Thoracic aorta (tissue), 2 donors: ENCODE measurements around the gene UGGT2. TPM values are rescaled to one million over a fixed set of nuclear protein-coding genes. Genes with fewer than 3 reads are reported as not detected.
"Not testable (repeated sequence)": the region's sequence is repeated elsewhere in the genome, so short reads cannot be mapped to it uniquely, and the experiment has no call there.

ENCODE experiments used
- ATAC-seq: fragments of 150-250 bp; one replicate; pipeline ENCODE4 v1.8.0; 2017; ENCODE audit warnings: low read depth; ENCODE audit not compliant: insufficient number of reproducible peaks, low FRiP score
- DNase-seq: peaks from one replicate; pipeline ENCODE4 v3.0.0-alpha.2; 2020; ENCODE audit warnings: low spot score
- H3K27ac ChIP-seq, 2 donors: fragments of 200-600 bp; sonication (generic); 1 replicate in 1 of 2; 2 replicates in 1 of 2; pipeline ENCODE4 v1.5.1; 2016; ENCODE audit warnings: mild to moderate bottlenecking in 2 of 2, moderate library complexity in 2 of 2
- H3K27me3 ChIP-seq: fragments of 200-600 bp; sonication (generic); replicated peaks from 2 replicates; pipeline ENCODE4 v1.6.0; 2016; ENCODE audit warnings: mild to moderate bottlenecking; ENCODE audit not compliant: insufficient read depth
- H3K36me3 ChIP-seq: fragments of 200-600 bp; sonication (generic); one replicate; pipeline ENCODE4 v1.5.1; 2016
- H3K4me1 ChIP-seq, 2 donors: fragments of 200-600 bp; sonication (generic); 1 replicate in 1 of 2; 2 replicates in 1 of 2; pipeline versions ENCODE4 v1.5.1 to v1.6.0; 2016; ENCODE audit warnings: low read depth in 2 of 2, mild to moderate bottlenecking in 1 of 2; ENCODE audit not compliant: control insufficient read depth in 1 of 2
- H3K4me3 ChIP-seq: fragments of 200-600 bp; sonication (generic); 2 replicates; pipeline ENCODE4 v1.5.1; 2016; ENCODE audit warnings: mild to moderate bottlenecking
- H3K9me3 ChIP-seq: fragments of 200-600 bp; sonication (generic); 2 replicates; pipeline ENCODE4 v1.5.1; 2016
- total RNA-seq, 2 donors: library from RNA; depleted of rRNA; stranded (reverse); fragments of >200 nt; gene quantifications; one replicate each; pipeline versions ENCODE4 v1.1.0 to v1.2.3, GENCODE V29; 2016
- TF ChIP-seq, protein P1 (sequence below): fragments of 200-600 bp; sonication (generic); IDR thresholded peaks from one replicate; pipeline ENCODE4 v1.5.1; 2019; ENCODE audit warnings: antibody characterized with exemption

UGGT2 gene
- total RNA-seq, 2 donors from 2014 or later, result 80.8 to 116 TPM

- Histone ChIP-seq H3K27ac (no peak overlapping the region), H3K4me3 (no peak overlapping the region), H3K36me3 (peaks cover 11% of the 10 kb centered on the region), H3K4me1 (no peaks in the 10 kb centered on the region), H3K27me3 (no peaks in the 10 kb centered on the region), H3K9me3 (no peaks in the 10 kb centered on the region)
- DNase-seq, result no peak
- TF ChIP-seq, protein P1, sequence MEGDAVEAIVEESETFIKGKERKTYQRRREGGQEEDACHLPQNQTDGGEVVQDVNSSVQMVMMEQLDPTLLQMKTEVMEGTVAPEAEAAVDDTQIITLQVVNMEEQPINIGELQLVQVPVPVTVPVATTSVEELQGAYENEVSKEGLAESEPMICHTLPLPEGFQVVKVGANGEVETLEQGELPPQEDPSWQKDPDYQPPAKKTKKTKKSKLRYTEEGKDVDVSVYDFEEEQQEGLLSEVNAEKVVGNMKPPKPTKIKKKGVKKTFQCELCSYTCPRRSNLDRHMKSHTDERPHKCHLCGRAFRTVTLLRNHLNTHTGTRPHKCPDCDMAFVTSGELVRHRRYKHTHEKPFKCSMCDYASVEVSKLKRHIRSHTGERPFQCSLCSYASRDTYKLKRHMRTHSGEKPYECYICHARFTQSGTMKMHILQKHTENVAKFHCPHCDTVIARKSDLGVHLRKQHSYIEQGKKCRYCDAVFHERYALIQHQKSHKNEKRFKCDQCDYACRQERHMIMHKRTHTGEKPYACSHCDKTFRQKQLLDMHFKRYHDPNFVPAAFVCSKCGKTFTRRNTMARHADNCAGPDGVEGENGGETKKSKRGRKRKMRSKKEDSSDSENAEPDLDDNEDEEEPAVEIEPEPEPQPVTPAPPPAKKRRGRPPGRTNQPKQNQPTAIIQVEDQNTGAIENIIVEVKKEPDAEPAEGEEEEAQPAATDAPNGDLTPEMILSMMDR, result no peak
- no peak for ATAC-seq
Measured at GRCh38 chr13:95870421-95870820, 182.8 kb downstream of the UGGT2 start.

DNA sequence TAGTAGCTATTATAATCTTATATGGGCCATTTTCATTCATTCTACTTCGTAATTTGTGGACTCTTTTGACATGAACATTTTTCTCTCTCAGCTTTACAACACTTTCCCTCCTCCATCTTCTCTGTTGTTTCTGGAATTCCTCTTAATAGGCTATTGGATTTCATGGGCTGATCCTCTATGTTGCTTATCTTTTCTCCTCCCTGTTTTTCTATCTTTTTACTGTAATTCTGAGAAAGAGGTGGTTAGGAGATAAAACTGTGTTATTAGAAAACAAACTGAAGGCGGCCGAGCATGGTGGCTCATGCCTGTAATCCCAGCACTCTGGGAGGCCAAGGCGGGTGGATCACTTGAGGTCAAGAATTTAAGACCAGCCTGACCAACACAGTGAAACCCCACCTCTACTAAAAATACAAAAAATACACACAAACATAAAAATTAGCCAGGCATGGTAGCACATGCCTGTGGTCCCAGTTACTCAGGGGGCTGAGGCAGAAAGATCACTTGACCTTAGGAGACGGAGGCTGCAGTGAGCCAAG is 188.1 kb downstream of the UGGT2 start:
- Histone ChIP-seq H3K36me3 (peaks cover 4% of the 10 kb centered on the region), H3K27me3 (no peaks in the 10 kb centered on the region), H3K4me3 (no peak overlapping the region), H3K9me3 (no peaks in the 10 kb centered on the region), H3K4me1 (no peaks in the 10 kb centered on the region), H3K27ac (no peak overlapping the region)
- ATAC-seq, result no peak
- TF ChIP-seq, protein P1, result no peak
- no peak for DNase-seq

- H3K9me3 ChIP-seq, result no peaks in the 10 kb centered on the region
- peaks cover 4% of the 10 kb centered on the region for H3K36me3 ChIP-seq
- ATAC-seq (no peak), DNase-seq (no peak)
- no peak overlapping the region for H3K27ac ChIP-seq
- H3K4me3 ChIP-seq, result no peak overlapping the region
- TF ChIP-seq, protein P1, result no peak
- peaks cover 0 to 4% of the 10 kb centered on the region in 2 donors for H3K4me1 ChIP-seq
- no peaks in the 10 kb centered on the region for H3K27me3 ChIP-seq
Measured at GRCh38 chr13:95862408-95862807, 190.8 kb downstream of the UGGT2 start.

DNA sequence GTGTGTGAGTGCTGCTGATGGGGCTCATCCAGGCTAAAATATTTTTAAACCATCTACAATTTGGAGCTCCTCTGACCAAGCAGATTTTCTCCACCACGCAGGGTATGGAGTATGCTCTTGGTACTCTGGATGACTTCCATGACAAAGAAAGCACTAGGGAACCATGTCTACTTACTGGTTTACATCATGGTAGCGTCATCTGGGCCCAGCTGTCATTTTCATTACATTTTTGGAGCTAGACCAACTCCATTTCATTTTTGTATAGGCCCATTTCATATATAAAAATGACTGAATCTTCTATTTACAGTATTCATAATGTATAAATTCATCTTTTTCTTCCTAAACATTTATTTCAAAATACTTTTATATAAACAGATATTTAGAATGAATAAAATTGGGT is 191.9 kb downstream of the UGGT2 start:
- no peaks in the 10 kb centered on the region for H3K9me3 ChIP-seq
- no peak overlapping the region for H3K4me3 ChIP-seq

GRCh38 chr13:95858286-95859075 is 194.7 kb downstream of the UGGT2 start:
- no peaks in the 10 kb centered on the region for H3K9me3 ChIP-seq
- H3K27ac ChIP-seq, result no peak overlapping the region
- H3K36me3 ChIP-seq, result peaks cover 5% of the 10 kb centered on the region
- no peaks in the 10 kb centered on the region for H3K27me3 ChIP-seq
- ATAC-seq (no peak), DNase-seq (no peak)
- TF ChIP-seq, protein P1, result no peak
- no peak overlapping the region for H3K4me3 ChIP-seq
- peaks cover 0 to 4% of the 10 kb centered on the region in 2 donors for H3K4me1 ChIP-seq

More for the DNA sequence above, 191.9 kb downstream of the UGGT2 start:
- DNase-seq (no peak), ATAC-seq (no peak)
- Histone ChIP-seq H3K27ac (no peak overlapping the region), H3K27me3 (no peaks in the 10 kb centered on the region), H3K36me3 (peaks cover 4% of the 10 kb centered on the region), H3K4me1 (peaks cover 0 to 4% of the 10 kb centered on the region in 2 donors)
- TF ChIP-seq, protein P1, result no peak

- DNase-seq, result not testable (repeated sequence)
Measured at GRCh38 chr13:95845656-95846055, 207.5 kb downstream of the UGGT2 start.

More at GRCh38 chr13:95845656-95846055, 207.5 kb downstream of the UGGT2 start:
- not testable (repeated sequence) for H3K9me3 ChIP-seq, H3K4me3 ChIP-seq, H3K4me1 ChIP-seq, H3K36me3 ChIP-seq, H3K27me3 ChIP-seq, ATAC-seq, H3K27ac ChIP-seq
